Ovary (tissue), 3 donors: ENCODE results near the gene RNF123.
A peak's percentile ranks its signal among the peaks of the same experiment; 100 is the strongest.

Experiments used
- CTCF ChIP-seq, 3 donors: fragments of 450-650 bp in 2 of 3; fragments of 200-600 bp in 1 of 3; IDR thresholded peaks; one replicate each; pipeline versions ENCODE4 v1.5.1 to v1.8.0; 2016 to 2022; ENCODE audit warnings: antibody characterized with exemption in 3 of 3, mild to moderate bottlenecking in 1 of 3
- EP300 ChIP-seq: sonication (generic); formaldehyde crosslinking; IDR thresholded peaks from one replicate; pipeline ENCODE4 v1.6.1; 2017; ENCODE audit warnings: antibody characterized with exemption
- POLR2A ChIP-seq: fragments of 450-650 bp; IDR thresholded peaks from one replicate; pipeline ENCODE4 v1.6.1; 2017; ENCODE audit warnings: antibody characterized with exemption, mild to moderate bottlenecking, moderate library complexity
- donor health status: DM: no; HTN: no; CAD: no.

- TF ChIP-seq CTCF (IDR thresholded peaks at IDR 0.05) (peak in 1 of 3 donors; percentile 8), POLR2A (peak; percentile 58), EP300 (no peak)
Measured at GRCh38 chr3:49673715-49674496, 15.5 kb upstream of the RNF123 start, which contains the start of gene APEH.
